Smooth muscle cell (in vitro differentiated cells): Measurements from ENCODE around the gene SZT2. TPM values are rescaled to one million over a fixed set of nuclear protein-coding genes. Genes with fewer than 3 reads are reported as not detected.

Source experiments
- DNase-seq: peaks from one replicate; lab custom pipeline; 2025; ENCODE audit not compliant: unreplicated experiment; lab: John Stamatoyannopoulos, UW
- H2AFZ ChIP-seq: fragments of 200-600 bp; sonication (generic); 2 replicates; pipeline ENCODE4 v1.6.0; 2016; ENCODE audit warnings: antibody characterized with exemption, low read depth, mild to moderate bottlenecking
- H3F3A ChIP-seq: fragments of 200-600 bp; sonication (generic); 2 replicates; pipeline ENCODE4 v1.6.0; 2017; ENCODE audit warnings: antibody characterized with exemption, low read depth
- H3K27ac ChIP-seq: fragments of 200-600 bp; sonication (generic); 2 replicates; pipeline ENCODE4 v1.5.1; 2016; ENCODE audit warnings: low read depth, mild to moderate bottlenecking
- H3K27me3 ChIP-seq: fragments of 200-600 bp; sonication (generic); 2 replicates; pipeline ENCODE4 v1.6.1; 2016; ENCODE audit warnings: low read depth, mild to moderate bottlenecking
- H3K36me3 ChIP-seq: fragments of 200-600 bp; sonication (generic); 2 replicates; pipeline ENCODE4 v1.5.1; 2016; ENCODE audit warnings: low read depth
- H3K4me1 ChIP-seq: fragments of 200-600 bp; sonication (generic); 2 replicates; pipeline ENCODE4 v1.5.1; 2016; ENCODE audit warnings: low read depth
- H3K4me2 ChIP-seq: fragments of 200-600 bp; sonication (generic); 2 replicates; pipeline ENCODE4 v1.6.0; 2016; ENCODE audit warnings: mild to moderate bottlenecking
- H3K4me3 ChIP-seq: fragments of 200-600 bp; sonication (generic); 2 replicates; pipeline ENCODE4 v1.5.1; 2016; ENCODE audit warnings: mild to moderate bottlenecking
- H3K79me2 ChIP-seq: fragments of 200-600 bp; sonication (generic); 2 replicates; pipeline ENCODE4 v1.6.0; 2016; ENCODE audit warnings: low read depth, mild to moderate bottlenecking
- H3K9ac ChIP-seq: fragments of 200-600 bp; sonication (generic); 2 replicates; pipeline ENCODE4 v1.6.0; 2016; ENCODE audit warnings: low read depth
- H3K9me3 ChIP-seq: fragments of 200-600 bp; sonication (generic); replicated peaks from 2 replicates; pipeline ENCODE4 v1.5.1; 2016; ENCODE audit warnings: low read depth
- H4K20me1 ChIP-seq: fragments of 200-600 bp; sonication (generic); 2 replicates; pipeline ENCODE4 v1.6.0; 2016; ENCODE audit warnings: low read depth
- WGBS: methylation state at CpG from one replicate; pipeline ENCODE4 v1.1.7; 2016; ENCODE audit warnings: low lambda C conversion rate; 5-methylcytosine and 5-hydroxymethylcytosine counted together
- polyA plus RNA-seq: library from polyadenylated mRNA; unstranded; fragments of >200 nt; fragmentation: Nextera tagmentation; extraction: Ambion mirVana; gene quantifications from 2 replicates; pipeline ENCODE4 v1.2.1, GENCODE V29; 2016
- total RNA-seq: library from RNA; depleted of rRNA; stranded (reverse); fragments of >200 nt; gene quantifications from 2 replicates; pipeline ENCODE4 v1.2.3, GENCODE V29; 2014
- TF ChIP-seq, protein P1 (sequence below): fragments of 200-600 bp; sonication (generic); IDR thresholded peaks from 2 replicates; pipeline ENCODE4 v1.5.1; 2017; ENCODE audit warnings: borderline replicate concordance, mild to moderate bottlenecking, antibody characterized with exemption; ENCODE audit not compliant: insufficient read depth, poor library complexity, severe bottlenecking

Gene SZT2
- total and polyA plus RNA-seq, 2 experiments from 2014 or later, result 9.0 to 20.8 TPM

GRCh38 chr1:43363935-43364525 lies 25.7 kb upstream of the SZT2 start:
- H3K27me3 ChIP-seq, result no peaks in the 10 kb centered on the region
- WGBS, result 90% methylated on average over 5 of the region's 5 CpGs
- peaks cover 25% of the 10 kb centered on the region for H4K20me1 ChIP-seq
- peaks cover 14% of the 10 kb centered on the region for H3F3A ChIP-seq
- no peaks in the 10 kb centered on the region for H3K36me3 ChIP-seq
- no peak overlapping the region for H3K4me2 ChIP-seq
- H3K4me1 ChIP-seq, result peaks cover 18% of the 10 kb centered on the region
- H3K27ac ChIP-seq, result no peak overlapping the region
- no peaks in the 10 kb centered on the region for H3K9me3 ChIP-seq
- H3K79me2 ChIP-seq, result peaks cover 18% of the 10 kb centered on the region
- DNase-seq, result no peak
- H3K4me3 ChIP-seq, result no peak overlapping the region
- H2AFZ ChIP-seq, result no peak overlapping the region
- TF ChIP-seq, protein P1, sequence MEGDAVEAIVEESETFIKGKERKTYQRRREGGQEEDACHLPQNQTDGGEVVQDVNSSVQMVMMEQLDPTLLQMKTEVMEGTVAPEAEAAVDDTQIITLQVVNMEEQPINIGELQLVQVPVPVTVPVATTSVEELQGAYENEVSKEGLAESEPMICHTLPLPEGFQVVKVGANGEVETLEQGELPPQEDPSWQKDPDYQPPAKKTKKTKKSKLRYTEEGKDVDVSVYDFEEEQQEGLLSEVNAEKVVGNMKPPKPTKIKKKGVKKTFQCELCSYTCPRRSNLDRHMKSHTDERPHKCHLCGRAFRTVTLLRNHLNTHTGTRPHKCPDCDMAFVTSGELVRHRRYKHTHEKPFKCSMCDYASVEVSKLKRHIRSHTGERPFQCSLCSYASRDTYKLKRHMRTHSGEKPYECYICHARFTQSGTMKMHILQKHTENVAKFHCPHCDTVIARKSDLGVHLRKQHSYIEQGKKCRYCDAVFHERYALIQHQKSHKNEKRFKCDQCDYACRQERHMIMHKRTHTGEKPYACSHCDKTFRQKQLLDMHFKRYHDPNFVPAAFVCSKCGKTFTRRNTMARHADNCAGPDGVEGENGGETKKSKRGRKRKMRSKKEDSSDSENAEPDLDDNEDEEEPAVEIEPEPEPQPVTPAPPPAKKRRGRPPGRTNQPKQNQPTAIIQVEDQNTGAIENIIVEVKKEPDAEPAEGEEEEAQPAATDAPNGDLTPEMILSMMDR, result no peak
- no peak overlapping the region for H3K9ac ChIP-seq

- Histone ChIP-seq H3K27ac (peak overlapping the region; percentile 7), H3K9me3 (no peaks in the 10 kb centered on the region), H2AFZ (no peak overlapping the region), H3K79me2 (peaks cover 26% of the 10 kb centered on the region), H3K4me2 (peak overlapping the region; percentile 95), H3K9ac (no peak overlapping the region), H3F3A (peaks cover 14% of the 10 kb centered on the region), H3K36me3 (no peaks in the 10 kb centered on the region), H3K4me1 (peaks cover 16% of the 10 kb centered on the region), H3K27me3 (no peaks in the 10 kb centered on the region), H4K20me1 (peaks cover 25% of the 10 kb centered on the region), H3K4me3 (peak overlapping the region; percentile 70)
- DNase-seq, result no peak
- WGBS, result 92% methylated on average over 2 of the region's 2 CpGs
- TF ChIP-seq, protein P1, result no peak
These were observed 24.0 kb upstream of the SZT2 start for GRCh38 chr1:43365678-43366077.

DNA sequence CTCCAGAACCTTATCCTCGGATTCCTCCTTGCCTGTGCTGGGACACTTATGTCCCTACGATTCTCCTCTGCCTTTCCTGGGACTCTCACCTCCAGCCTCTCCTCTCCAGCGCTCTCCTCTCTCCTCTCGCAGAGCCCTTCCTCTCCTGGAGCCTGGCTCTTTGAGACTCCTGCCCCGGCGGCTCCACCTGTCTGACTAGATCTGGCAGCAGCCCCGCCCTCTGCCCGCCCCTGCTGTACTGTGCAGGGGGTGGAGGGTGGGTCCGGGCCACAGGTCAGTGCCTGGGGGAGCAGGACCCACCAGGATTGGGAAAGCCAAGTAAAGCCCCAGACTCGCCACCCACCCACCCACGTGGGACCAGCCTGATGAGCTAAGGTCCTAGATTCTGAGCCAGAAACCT lies 23.5 kb upstream of the SZT2 start:
- 48% methylated on average over 9 of the region's 11 CpGs for WGBS
- Histone ChIP-seq H3K36me3 (no peaks in the 10 kb centered on the region), H4K20me1 (peaks cover 25% of the 10 kb centered on the region), H3K4me2 (peak overlapping the region; percentile 95), H3K27ac (peak overlapping the region; percentile 7), H3K4me1 (peaks cover 14% of the 10 kb centered on the region), H3K9ac (no peak overlapping the region), H3F3A (peaks cover 14% of the 10 kb centered on the region), H2AFZ (no peak overlapping the region), H3K27me3 (no peaks in the 10 kb centered on the region), H3K79me2 (peaks cover 26% of the 10 kb centered on the region), H3K4me3 (peak overlapping the region; percentile 70), H3K9me3 (no peaks in the 10 kb centered on the region)
- TF ChIP-seq, protein P1, result no peak
- DNase-seq, result no peak

- Histone ChIP-seq H3K4me1 (peaks cover 14% of the 10 kb centered on the region), H3F3A (peaks cover 14% of the 10 kb centered on the region), H3K36me3 (no peaks in the 10 kb centered on the region), H3K27ac (no peak overlapping the region), H2AFZ (no peak overlapping the region), H3K4me3 (peak overlapping the region; percentile 70), H3K27me3 (no peaks in the 10 kb centered on the region), H3K79me2 (peaks cover 26% of the 10 kb centered on the region), H4K20me1 (peaks cover 25% of the 10 kb centered on the region), H3K9ac (no peak overlapping the region), H3K9me3 (no peaks in the 10 kb centered on the region), H3K4me2 (peak overlapping the region; percentile 95)
- WGBS, result 10% methylated on average over 4 of the region's 5 CpGs
- TF ChIP-seq, protein P1, result no peak
- no peak for DNase-seq
These were observed 23.1 kb upstream of the SZT2 start for GRCh38 chr1:43366601-43367025.
